ENCODE results near the gene SNX14.

Gene SNX14

GRCh38 chr6:85469276-85470022 is 124.2 kb downstream of the SNX14 start:
- Histone ChIP-seq H3K4me1 (ENCODE audit: control insufficient read depth, insufficient read depth, low read length) (no peaks in the 10 kb centered on the region), H3K27me3 (ENCODE audit: control insufficient read depth, insufficient read depth, low read length) (no peaks in the 10 kb centered on the region), H3K4me3 (ENCODE audit: low read depth, low read length) (no peak overlapping the region), H3K9me3 (ENCODE audit: control insufficient read depth, insufficient read depth, low read length) (no peaks in the 10 kb centered on the region), H3K36me3 (ENCODE audit: control insufficient read depth, insufficient read depth, low read length) (no peaks in the 10 kb centered on the region), H3K9ac (ENCODE audit: low read depth, low read length) (no peak overlapping the region)

GRCh38 chr6:85468326-85468725 is 125.3 kb downstream of the SNX14 start:
- no peaks in the 10 kb centered on the region for H3K9me3 ChIP-seq (ENCODE audit: control insufficient read depth, insufficient read depth, low read length)

GRCh38 chr6:85465762-85466161 is 127.9 kb downstream of the SNX14 start:
- H3K4me1 ChIP-seq (ENCODE audit: control insufficient read depth, insufficient read depth, low read length), result no peaks in the 10 kb centered on the region
- H3K9me3 ChIP-seq (ENCODE audit: control insufficient read depth, insufficient read depth, low read length), result no peaks in the 10 kb centered on the region
- H3K36me3 ChIP-seq (ENCODE audit: control insufficient read depth, insufficient read depth, low read length), result no peaks in the 10 kb centered on the region
- H3K9ac ChIP-seq (ENCODE audit: low read depth, low read length), result no peak overlapping the region
- H3K4me3 ChIP-seq (ENCODE audit: low read depth, low read length), result no peak overlapping the region
- no peaks in the 10 kb centered on the region for H3K27me3 ChIP-seq (ENCODE audit: control insufficient read depth, insufficient read depth, low read length)

More at GRCh38 chr6:85468326-85468725, 125.3 kb downstream of the SNX14 start:
- Histone ChIP-seq H3K27me3 (ENCODE audit: control insufficient read depth, insufficient read depth, low read length) (no peaks in the 10 kb centered on the region), H3K4me3 (ENCODE audit: low read depth, low read length) (no peak overlapping the region), H3K9ac (ENCODE audit: low read depth, low read length) (no peak overlapping the region), H3K4me1 (ENCODE audit: control insufficient read depth, insufficient read depth, low read length) (no peaks in the 10 kb centered on the region), H3K36me3 (ENCODE audit: control insufficient read depth, insufficient read depth, low read length) (no peaks in the 10 kb centered on the region)

- Histone ChIP-seq H3K4me1 (ENCODE audit: control insufficient read depth, insufficient read depth, low read length) (no peaks in the 10 kb centered on the region), H3K9me3 (ENCODE audit: control insufficient read depth, insufficient read depth, low read length) (no peaks in the 10 kb centered on the region), H3K27me3 (ENCODE audit: control insufficient read depth, insufficient read depth, low read length) (no peaks in the 10 kb centered on the region), H3K4me3 (ENCODE audit: low read depth, low read length) (no peak overlapping the region), H3K36me3 (ENCODE audit: control insufficient read depth, insufficient read depth, low read length) (no peaks in the 10 kb centered on the region), H3K9ac (ENCODE audit: low read depth, low read length) (no peak overlapping the region)
These were observed 128.9 kb downstream of the SNX14 start for GRCh38 chr6:85464722-85465150.

GRCh38 chr6:85464260-85464644 is 129.4 kb downstream of the SNX14 start:
- H3K9me3 ChIP-seq (ENCODE audit: control insufficient read depth, insufficient read depth, low read length), result no peaks in the 10 kb centered on the region
- H3K4me1 ChIP-seq (ENCODE audit: control insufficient read depth, insufficient read depth, low read length), result no peaks in the 10 kb centered on the region
- H3K36me3 ChIP-seq (ENCODE audit: control insufficient read depth, insufficient read depth, low read length), result no peaks in the 10 kb centered on the region
- H3K27me3 ChIP-seq (ENCODE audit: control insufficient read depth, insufficient read depth, low read length), result no peaks in the 10 kb centered on the region
- H3K9ac ChIP-seq (ENCODE audit: low read depth, low read length), result no peak overlapping the region
- H3K4me3 ChIP-seq (ENCODE audit: low read depth, low read length), result no peak overlapping the region

GRCh38 chr6:85463621-85464259 is 129.9 kb downstream of the SNX14 start:
- Histone ChIP-seq H3K36me3 (ENCODE audit: control insufficient read depth, insufficient read depth, low read length) (no peaks in the 10 kb centered on the region), H3K27me3 (ENCODE audit: control insufficient read depth, insufficient read depth, low read length) (no peaks in the 10 kb centered on the region), H3K4me1 (ENCODE audit: control insufficient read depth, insufficient read depth, low read length) (no peaks in the 10 kb centered on the region), H3K9ac (ENCODE audit: low read depth, low read length) (no peak overlapping the region), H3K9me3 (ENCODE audit: control insufficient read depth, insufficient read depth, low read length) (no peaks in the 10 kb centered on the region), H3K4me3 (ENCODE audit: low read depth, low read length) (no peak overlapping the region)

GRCh38 chr6:85462673-85463072 is 131.0 kb downstream of the SNX14 start:
- no peaks in the 10 kb centered on the region for H3K27me3 ChIP-seq (ENCODE audit: control insufficient read depth, insufficient read depth, low read length)
- H3K4me3 ChIP-seq (ENCODE audit: low read depth, low read length), result no peak overlapping the region
- H3K4me1 ChIP-seq (ENCODE audit: control insufficient read depth, insufficient read depth, low read length), result no peaks in the 10 kb centered on the region
- no peaks in the 10 kb centered on the region for H3K36me3 ChIP-seq (ENCODE audit: control insufficient read depth, insufficient read depth, low read length)
- H3K9ac ChIP-seq (ENCODE audit: low read depth, low read length), result no peak overlapping the region
- no peaks in the 10 kb centered on the region for H3K9me3 ChIP-seq (ENCODE audit: control insufficient read depth, insufficient read depth, low read length)

- no peaks in the 10 kb centered on the region for H3K4me1 ChIP-seq (ENCODE audit: control insufficient read depth, insufficient read depth, low read length)
- no peaks in the 10 kb centered on the region for H3K9me3 ChIP-seq (ENCODE audit: control insufficient read depth, insufficient read depth, low read length)
- no peak overlapping the region for H3K9ac ChIP-seq (ENCODE audit: low read depth, low read length)
- no peaks in the 10 kb centered on the region for H3K36me3 ChIP-seq (ENCODE audit: control insufficient read depth, insufficient read depth, low read length)
- no peak overlapping the region for H3K4me3 ChIP-seq (ENCODE audit: low read depth, low read length)
- no peaks in the 10 kb centered on the region for H3K27me3 ChIP-seq (ENCODE audit: control insufficient read depth, insufficient read depth, low read length)
These were observed 131.9 kb downstream of the SNX14 start for GRCh38 chr6:85461798-85462170.

GRCh38 chr6:85460921-85461797 is 132.5 kb downstream of the SNX14 start:
- Histone ChIP-seq H3K4me1 (ENCODE audit: control insufficient read depth, insufficient read depth, low read length) (no peaks in the 10 kb centered on the region), H3K9me3 (ENCODE audit: control insufficient read depth, insufficient read depth, low read length) (no peaks in the 10 kb centered on the region), H3K36me3 (ENCODE audit: control insufficient read depth, insufficient read depth, low read length) (no peaks in the 10 kb centered on the region), H3K27me3 (ENCODE audit: control insufficient read depth, insufficient read depth, low read length) (no peaks in the 10 kb centered on the region), H3K4me3 (ENCODE audit: low read depth, low read length) (no peak overlapping the region), H3K9ac (ENCODE audit: low read depth, low read length) (no peak overlapping the region)

- Histone ChIP-seq H3K27me3 (ENCODE audit: control insufficient read depth, insufficient read depth, low read length) (no peaks in the 10 kb centered on the region), H3K9me3 (ENCODE audit: control insufficient read depth, insufficient read depth, low read length) (no peaks in the 10 kb centered on the region), H3K4me1 (ENCODE audit: control insufficient read depth, insufficient read depth, low read length) (no peaks in the 10 kb centered on the region), H3K4me3 (ENCODE audit: low read depth, low read length) (no peak overlapping the region), H3K36me3 (ENCODE audit: control insufficient read depth, insufficient read depth, low read length) (no peaks in the 10 kb centered on the region), H3K9ac (ENCODE audit: low read depth, low read length) (no peak overlapping the region)
These were observed 133.3 kb downstream of the SNX14 start for GRCh38 chr6:85460154-85460920.

GRCh38 chr6:85459224-85459901 is 134.3 kb downstream of the SNX14 start:
- Histone ChIP-seq H3K9me3 (ENCODE audit: control insufficient read depth, insufficient read depth, low read length) (no peaks in the 10 kb centered on the region), H3K27me3 (ENCODE audit: control insufficient read depth, insufficient read depth, low read length) (no peaks in the 10 kb centered on the region), H3K4me1 (ENCODE audit: control insufficient read depth, insufficient read depth, low read length) (no peaks in the 10 kb centered on the region), H3K9ac (ENCODE audit: low read depth, low read length) (no peak overlapping the region), H3K36me3 (ENCODE audit: control insufficient read depth, insufficient read depth, low read length) (no peaks in the 10 kb centered on the region), H3K4me3 (ENCODE audit: low read depth, low read length) (no peak overlapping the region)
